ENCODE results near the gene TRIM66.

- TF ChIP-seq, protein P1, sequence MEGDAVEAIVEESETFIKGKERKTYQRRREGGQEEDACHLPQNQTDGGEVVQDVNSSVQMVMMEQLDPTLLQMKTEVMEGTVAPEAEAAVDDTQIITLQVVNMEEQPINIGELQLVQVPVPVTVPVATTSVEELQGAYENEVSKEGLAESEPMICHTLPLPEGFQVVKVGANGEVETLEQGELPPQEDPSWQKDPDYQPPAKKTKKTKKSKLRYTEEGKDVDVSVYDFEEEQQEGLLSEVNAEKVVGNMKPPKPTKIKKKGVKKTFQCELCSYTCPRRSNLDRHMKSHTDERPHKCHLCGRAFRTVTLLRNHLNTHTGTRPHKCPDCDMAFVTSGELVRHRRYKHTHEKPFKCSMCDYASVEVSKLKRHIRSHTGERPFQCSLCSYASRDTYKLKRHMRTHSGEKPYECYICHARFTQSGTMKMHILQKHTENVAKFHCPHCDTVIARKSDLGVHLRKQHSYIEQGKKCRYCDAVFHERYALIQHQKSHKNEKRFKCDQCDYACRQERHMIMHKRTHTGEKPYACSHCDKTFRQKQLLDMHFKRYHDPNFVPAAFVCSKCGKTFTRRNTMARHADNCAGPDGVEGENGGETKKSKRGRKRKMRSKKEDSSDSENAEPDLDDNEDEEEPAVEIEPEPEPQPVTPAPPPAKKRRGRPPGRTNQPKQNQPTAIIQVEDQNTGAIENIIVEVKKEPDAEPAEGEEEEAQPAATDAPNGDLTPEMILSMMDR (IDR thresholded peaks at IDR 0.05) = no peak
- no peak for TF ChIP-seq POLR2A (IDR thresholded peaks at IDR 0.05)
These were observed 31.4 kb upstream of the TRIM66 start for GRCh38 chr11:8713760-8714454.
